ENCODE data around the gene TBK1. TPM values are rescaled to one million over a fixed set of nuclear protein-coding genes. Genes with fewer than 3 reads are reported as not detected.

Gene TBK1
- polyA plus RNA-seq, 3 donors, result 14.3 to 24.7 (median 15.5) TPM

GRCh38 chr12:64457466-64457865, 5.5 kb downstream of the TBK1 start:
- Histone ChIP-seq H4K20me1 (ENCODE audit: insufficient read depth, low read length) (peaks cover 69% of the 10 kb centered on the region), H3K9ac (ENCODE audit: insufficient read depth, low read length, poor library complexity, severe bottlenecking) (no peak overlapping the region), H3K79me2 (ENCODE audit: insufficient read depth, low read length) (peaks cover 90% of the 10 kb centered on the region), H3K4me1 (ENCODE audit: control insufficient read depth in 1 of 2, insufficient read depth in 2 of 2, low read length in 2 of 2) (peaks cover 17 to 24% of the 10 kb centered on the region in 2 donors), H3K27me3 (ENCODE audit: control insufficient read depth in 2 of 2, insufficient read depth in 2 of 2, low read length in 2 of 2) (no peaks in the 10 kb centered on the region), H3K4me2 (replicated peaks; ENCODE audit: extremely low read depth, low read length, poor library complexity, severe bottlenecking) (no peak overlapping the region), H3K36me3 (replicated peaks in 1 of 2; ENCODE audit: control insufficient read depth in 1 of 2, insufficient read depth in 2 of 2, low read length in 2 of 2) (peaks cover 20 to 46% of the 10 kb centered on the region in 2 donors), H2AFZ (ENCODE audit: insufficient read depth, low read depth, low read length, poor library complexity, severe bottlenecking) (no peak overlapping the region), H3K27ac (ENCODE audit: low read depth in 1 of 2, low read length in 2 of 2) (peak overlapping the region in 1 of 2 donors; percentile 58), H3K9me3 (replicated peaks in 1 of 2; ENCODE audit: control insufficient read depth in 1 of 2, insufficient read depth in 1 of 2, low read length in 2 of 2) (no peaks in the 10 kb centered on the region), H3K4me3 (replicated peaks in 1 of 3; ENCODE audit: low read depth in 2 of 3, low read length in 3 of 3) (no peak overlapping the region)
- peaks cover 28 to 45% of the 10 kb centered on the region in 2 donors for H3K36me3 Mint-ChIP-seq
- no peak for TF ChIP-seq CTCF (IDR thresholded peaks at IDR 0.05)
- H3K4me1 Mint-ChIP-seq, result peaks cover 28% of the 10 kb centered on the region
- intact Hi-C loops (cut with micrococcal nuclease), result loop anchor here (10.0 kb wide), 2 partner anchors 53 to 167 kb away; partner anchors contain the start of gene XPOT (in 1 of the 2)
- 60% methylated on average over 2 of the region's 3 CpGs for WGBS (ENCODE audit: insufficient coverage)
- no peak for DNase-seq
- H3K27me3 Mint-ChIP-seq (ENCODE audit: low read depth in 3 of 3), result peaks cover 0 to 2% (median 0%) of the 10 kb centered on the region in 3 donors
- H3K27ac Mint-ChIP-seq, result peak overlapping the region; percentile 5 to 73 (median 69)
- no peaks in the 10 kb centered on the region for H3K9me3 Mint-ChIP-seq
- H3K4me3 Mint-ChIP-seq, result no peak overlapping the region

GRCh38 chr12:64457923-64458322, 6.0 kb downstream of the TBK1 start:
- Mint-ChIP-seq H3K27me3 (ENCODE audit: low read depth in 3 of 3) (peaks cover 0 to 2% (median 0%) of the 10 kb centered on the region in 3 donors), H3K27ac (peak overlapping the region in 1 of 7 donors; percentile 30), H3K9me3 (no peaks in the 10 kb centered on the region), H3K4me3 (no peak overlapping the region), H3K4me1 (peaks cover 26% of the 10 kb centered on the region), H3K36me3 (peaks cover 32 to 50% of the 10 kb centered on the region in 2 donors)
- Histone ChIP-seq H3K4me2 (replicated peaks; ENCODE audit: extremely low read depth, low read length, poor library complexity, severe bottlenecking) (no peak overlapping the region), H3K9ac (ENCODE audit: insufficient read depth, low read length, poor library complexity, severe bottlenecking) (no peak overlapping the region), H3K4me3 (replicated peaks in 1 of 3; ENCODE audit: low read depth in 2 of 3, low read length in 3 of 3) (no peak overlapping the region), H3K27ac (ENCODE audit: low read depth in 1 of 2, low read length in 2 of 2) (peak overlapping the region in 1 of 2 donors; percentile 58), H2AFZ (ENCODE audit: insufficient read depth, low read depth, low read length, poor library complexity, severe bottlenecking) (no peak overlapping the region), H3K79me2 (ENCODE audit: insufficient read depth, low read length) (peaks cover 89% of the 10 kb centered on the region), H3K36me3 (replicated peaks in 1 of 2; ENCODE audit: control insufficient read depth in 1 of 2, insufficient read depth in 2 of 2, low read length in 2 of 2) (peaks cover 22 to 51% of the 10 kb centered on the region in 2 donors), H3K27me3 (ENCODE audit: control insufficient read depth in 2 of 2, insufficient read depth in 2 of 2, low read length in 2 of 2) (no peaks in the 10 kb centered on the region), H3K9me3 (replicated peaks in 1 of 2; ENCODE audit: control insufficient read depth in 1 of 2, insufficient read depth in 1 of 2, low read length in 2 of 2) (no peaks in the 10 kb centered on the region), H4K20me1 (ENCODE audit: insufficient read depth, low read length) (peaks cover 69% of the 10 kb centered on the region), H3K4me1 (ENCODE audit: control insufficient read depth in 1 of 2, insufficient read depth in 2 of 2, low read length in 2 of 2) (peaks cover 17 to 23% of the 10 kb centered on the region in 2 donors)
- intact Hi-C loops (cut with micrococcal nuclease), result loop anchor here (10.0 kb wide), 2 partner anchors 53 to 167 kb away; partner anchors contain the start of gene XPOT (in 1 of the 2)
- no peak for DNase-seq
- no CpG with 5 or more reads among the region's 4 CpGs for WGBS (ENCODE audit: insufficient coverage)
- TF ChIP-seq CTCF (IDR thresholded peaks at IDR 0.05), result no peak

All from CD14-positive monocyte (primary cell).